IMR-90 (cell line): ENCODE measurements around the gene CCSER1.

Experiments
- BHLHE40 ChIP-seq: fragments of 150-350 bp; IDR thresholded peaks from 2 replicates; pipeline ENCODE4 v1.6.1; 2016; ENCODE audit warnings: mild to moderate bottlenecking, low read depth, low read length
- CHD1 ChIP-seq: IDR thresholded peaks from 2 replicates; pipeline ENCODE4 v1.6.1; 2012; ENCODE audit warnings: low read depth, low read length, improper control_type of control experiment
- CTCF ChIP-seq: conservative IDR thresholded peaks from 2 replicates; pipeline ENCODE4 v1.5.1; 2012; ENCODE audit warnings: mild to moderate bottlenecking, low read depth, low read length, improper control_type of control experiment
- MAFK ChIP-seq: IDR thresholded peaks from 2 replicates; pipeline ENCODE4 v1.6.1; 2012; ENCODE audit warnings: low read depth, low read length, improper control_type of control experiment
- MAZ ChIP-seq: IDR thresholded peaks from 2 replicates; pipeline ENCODE4 v1.6.1; 2012; ENCODE audit warnings: low read depth, mild to moderate bottlenecking, low read length, improper control_type of control experiment, moderate library complexity, borderline replicate concordance
- NFE2L2 ChIP-seq: fragments of 150-350 bp; IDR thresholded peaks from 2 replicates; pipeline ENCODE4 v1.6.1; 2016; ENCODE audit warnings: low read depth, mild to moderate bottlenecking, low read length
- POLR2A ChIP-seq: IDR thresholded peaks from 2 replicates; pipeline ENCODE4 v1.6.1; 2012; ENCODE audit warnings: mild to moderate bottlenecking, low read depth, low read length
- RAD21 ChIP-seq: IDR thresholded peaks from 2 replicates; pipeline ENCODE4 v1.6.1; 2012; ENCODE audit warnings: low read length, improper control_type of control experiment
- RFX5 ChIP-seq: IDR thresholded peaks from 2 replicates; pipeline ENCODE4 v1.8.0; 2012; ENCODE audit warnings: low read depth, mild to moderate bottlenecking, low read length, moderate library complexity

DNA sequence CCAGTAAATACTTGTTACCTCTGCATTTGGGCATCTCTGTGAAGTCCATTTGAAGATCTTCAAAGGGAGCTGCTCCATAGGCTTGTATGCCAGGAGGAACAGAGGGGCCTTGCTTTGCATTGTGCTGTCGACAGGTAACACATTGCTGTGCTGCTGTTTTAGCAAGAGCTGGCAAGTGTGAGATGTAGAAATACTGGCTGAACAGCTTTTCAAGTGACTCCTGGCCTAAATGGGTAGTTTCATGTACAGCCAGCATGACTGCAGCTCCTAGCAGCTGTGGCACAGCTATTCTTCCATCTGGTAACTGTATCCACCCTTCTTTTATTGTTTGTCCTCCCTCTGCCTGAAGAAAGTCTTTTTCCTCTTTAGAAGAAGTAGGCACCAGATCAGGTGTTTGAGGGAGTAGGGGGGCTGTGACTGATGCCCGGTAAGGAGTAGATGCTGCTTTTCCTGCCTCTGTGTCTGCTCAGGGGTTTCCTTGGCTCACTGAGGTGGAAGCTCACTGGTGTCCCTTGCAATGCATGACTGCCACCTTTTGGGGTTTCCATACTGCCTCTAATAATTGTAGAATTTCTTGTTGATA lies 965.3 kb downstream of the CCSER1 start:
- no peak for TF ChIP-seq BHLHE40
- TF ChIP-seq POLR2A: no peak
- no peak for TF ChIP-seq CTCF
- no peak for TF ChIP-seq RFX5
- TF ChIP-seq MAZ: no peak
- TF ChIP-seq RAD21: no peak
- no peak for TF ChIP-seq NFE2L2
- TF ChIP-seq MAFK: no peak
- TF ChIP-seq CHD1: no peak
